ENCODE results near the gene ELMO3. TPM values are rescaled to one million over a fixed set of nuclear protein-coding genes. Genes with fewer than 3 reads are reported as not detected.

Gene ELMO3
- total and polyA plus RNA-seq, 2 of the 13 experiments (the other 11 are each of a cell fraction or from before 2014, with no cell fraction given) = 2.6 to 4.0 TPM

DNA sequence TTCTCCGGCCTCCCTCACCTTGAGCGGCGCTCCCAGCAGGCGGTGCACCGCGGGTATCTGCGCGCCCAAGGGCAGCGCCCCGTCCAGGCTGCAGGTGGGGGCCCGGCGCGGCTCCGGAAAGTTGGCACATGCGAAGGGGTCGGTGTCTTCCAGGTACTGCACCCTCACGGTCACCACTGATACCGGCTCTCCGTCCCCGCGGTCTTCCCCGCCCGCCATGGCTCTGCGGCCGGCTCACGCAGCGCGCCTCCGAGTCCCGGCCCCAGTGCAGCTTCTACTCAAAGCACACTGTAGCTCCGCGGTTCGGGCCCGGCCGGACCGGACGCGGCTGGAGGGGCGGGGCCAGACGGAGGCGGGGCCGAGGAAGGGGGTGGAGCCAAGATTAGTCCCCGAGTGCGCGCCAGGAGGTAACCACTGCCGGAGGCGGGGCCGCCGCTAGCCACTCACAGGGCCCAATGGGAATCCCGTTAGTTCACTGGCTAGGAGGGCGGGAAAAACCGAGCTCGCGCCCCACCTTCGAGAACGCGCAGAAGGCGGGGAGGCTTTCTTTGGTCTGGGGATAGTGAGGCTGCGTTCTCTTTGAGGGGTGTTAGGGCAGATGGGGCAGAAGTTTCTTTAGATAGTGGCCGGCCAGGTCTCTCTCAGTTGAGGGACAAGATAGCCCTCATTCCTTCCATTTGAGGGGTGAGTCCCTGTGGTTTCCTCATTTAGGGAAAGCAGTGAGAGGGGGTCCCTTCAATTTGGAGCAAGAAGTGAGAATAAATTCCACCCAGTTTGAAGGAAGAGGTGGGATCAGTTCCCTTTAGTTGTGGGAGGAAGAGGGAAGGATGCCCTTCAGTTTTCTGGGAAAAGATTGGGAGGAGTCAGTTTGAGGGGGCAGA is 48.5 kb downstream of the ELMO3 start, which contains the start of gene FHOD1 (continued):
- TF ChIP-seq, protein P1, sequence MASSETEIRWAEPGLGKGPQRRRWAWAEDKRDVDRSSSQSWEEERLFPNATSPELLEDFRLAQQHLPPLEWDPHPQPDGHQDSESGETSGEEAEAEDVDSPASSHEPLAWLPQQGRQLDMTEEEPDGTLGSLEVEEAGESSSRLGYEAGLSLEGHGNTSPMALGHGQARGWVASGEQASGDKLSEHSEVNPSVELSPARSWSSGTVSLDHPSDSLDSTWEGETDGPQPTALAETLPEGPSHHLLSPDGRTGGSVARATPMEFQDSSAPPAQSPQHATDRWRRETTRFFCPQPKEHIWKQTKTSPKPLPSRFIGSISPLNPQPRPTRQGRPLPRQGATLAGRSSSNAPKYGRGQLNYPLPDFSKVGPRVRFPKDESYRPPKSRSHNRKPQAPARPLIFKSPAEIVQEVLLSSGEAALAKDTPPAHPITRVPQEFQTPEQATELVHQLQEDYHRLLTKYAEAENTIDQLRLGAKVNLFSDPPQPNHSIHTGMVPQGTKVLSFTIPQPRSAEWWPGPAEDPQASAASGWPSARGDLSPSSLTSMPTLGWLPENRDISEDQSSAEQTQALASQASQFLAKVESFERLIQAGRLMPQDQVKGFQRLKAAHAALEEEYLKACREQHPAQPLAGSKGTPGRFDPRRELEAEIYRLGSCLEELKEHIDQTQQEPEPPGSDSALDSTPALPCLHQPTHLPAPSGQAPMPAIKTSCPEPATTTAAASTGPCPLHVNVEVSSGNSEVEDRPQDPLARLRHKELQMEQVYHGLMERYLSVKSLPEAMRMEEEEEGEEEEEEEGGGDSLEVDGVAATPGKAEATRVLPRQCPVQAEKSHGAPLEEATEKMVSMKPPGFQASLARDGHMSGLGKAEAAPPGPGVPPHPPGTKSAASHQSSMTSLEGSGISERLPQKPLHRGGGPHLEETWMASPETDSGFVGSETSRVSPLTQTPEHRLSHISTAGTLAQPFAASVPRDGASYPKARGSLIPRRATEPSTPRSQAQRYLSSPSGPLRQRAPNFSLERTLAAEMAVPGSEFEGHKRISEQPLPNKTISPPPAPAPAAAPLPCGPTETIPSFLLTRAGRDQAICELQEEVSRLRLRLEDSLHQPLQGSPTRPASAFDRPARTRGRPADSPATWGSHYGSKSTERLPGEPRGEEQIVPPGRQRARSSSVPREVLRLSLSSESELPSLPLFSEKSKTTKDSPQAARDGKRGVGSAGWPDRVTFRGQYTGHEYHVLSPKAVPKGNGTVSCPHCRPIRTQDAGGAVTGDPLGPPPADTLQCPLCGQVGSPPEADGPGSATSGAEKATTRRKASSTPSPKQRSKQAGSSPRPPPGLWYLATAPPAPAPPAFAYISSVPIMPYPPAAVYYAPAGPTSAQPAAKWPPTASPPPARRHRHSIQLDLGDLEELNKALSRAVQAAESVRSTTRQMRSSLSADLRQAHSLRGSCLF (CRISPR knock-in tag; IDR thresholded peaks at IDR 0.05; ENCODE audit: borderline replicate concordance) = no peak
- TF ChIP-seq ZNF746 (CRISPR knock-in tag; IDR thresholded peaks at IDR 0.05) (peak; percentile 33; the same call in 1 of the 2 replicates), AGO2 (optimal IDR thresholded peaks at IDR 0.05; ENCODE audit: low read depth, low read length) (peak; percentile 83), TBL1XR1 (IDR thresholded peaks at IDR 0.05; ENCODE audit: borderline replicate concordance, low read length, partially characterized antibody) (no peak)
- TF ChIP-seq, protein P2, sequence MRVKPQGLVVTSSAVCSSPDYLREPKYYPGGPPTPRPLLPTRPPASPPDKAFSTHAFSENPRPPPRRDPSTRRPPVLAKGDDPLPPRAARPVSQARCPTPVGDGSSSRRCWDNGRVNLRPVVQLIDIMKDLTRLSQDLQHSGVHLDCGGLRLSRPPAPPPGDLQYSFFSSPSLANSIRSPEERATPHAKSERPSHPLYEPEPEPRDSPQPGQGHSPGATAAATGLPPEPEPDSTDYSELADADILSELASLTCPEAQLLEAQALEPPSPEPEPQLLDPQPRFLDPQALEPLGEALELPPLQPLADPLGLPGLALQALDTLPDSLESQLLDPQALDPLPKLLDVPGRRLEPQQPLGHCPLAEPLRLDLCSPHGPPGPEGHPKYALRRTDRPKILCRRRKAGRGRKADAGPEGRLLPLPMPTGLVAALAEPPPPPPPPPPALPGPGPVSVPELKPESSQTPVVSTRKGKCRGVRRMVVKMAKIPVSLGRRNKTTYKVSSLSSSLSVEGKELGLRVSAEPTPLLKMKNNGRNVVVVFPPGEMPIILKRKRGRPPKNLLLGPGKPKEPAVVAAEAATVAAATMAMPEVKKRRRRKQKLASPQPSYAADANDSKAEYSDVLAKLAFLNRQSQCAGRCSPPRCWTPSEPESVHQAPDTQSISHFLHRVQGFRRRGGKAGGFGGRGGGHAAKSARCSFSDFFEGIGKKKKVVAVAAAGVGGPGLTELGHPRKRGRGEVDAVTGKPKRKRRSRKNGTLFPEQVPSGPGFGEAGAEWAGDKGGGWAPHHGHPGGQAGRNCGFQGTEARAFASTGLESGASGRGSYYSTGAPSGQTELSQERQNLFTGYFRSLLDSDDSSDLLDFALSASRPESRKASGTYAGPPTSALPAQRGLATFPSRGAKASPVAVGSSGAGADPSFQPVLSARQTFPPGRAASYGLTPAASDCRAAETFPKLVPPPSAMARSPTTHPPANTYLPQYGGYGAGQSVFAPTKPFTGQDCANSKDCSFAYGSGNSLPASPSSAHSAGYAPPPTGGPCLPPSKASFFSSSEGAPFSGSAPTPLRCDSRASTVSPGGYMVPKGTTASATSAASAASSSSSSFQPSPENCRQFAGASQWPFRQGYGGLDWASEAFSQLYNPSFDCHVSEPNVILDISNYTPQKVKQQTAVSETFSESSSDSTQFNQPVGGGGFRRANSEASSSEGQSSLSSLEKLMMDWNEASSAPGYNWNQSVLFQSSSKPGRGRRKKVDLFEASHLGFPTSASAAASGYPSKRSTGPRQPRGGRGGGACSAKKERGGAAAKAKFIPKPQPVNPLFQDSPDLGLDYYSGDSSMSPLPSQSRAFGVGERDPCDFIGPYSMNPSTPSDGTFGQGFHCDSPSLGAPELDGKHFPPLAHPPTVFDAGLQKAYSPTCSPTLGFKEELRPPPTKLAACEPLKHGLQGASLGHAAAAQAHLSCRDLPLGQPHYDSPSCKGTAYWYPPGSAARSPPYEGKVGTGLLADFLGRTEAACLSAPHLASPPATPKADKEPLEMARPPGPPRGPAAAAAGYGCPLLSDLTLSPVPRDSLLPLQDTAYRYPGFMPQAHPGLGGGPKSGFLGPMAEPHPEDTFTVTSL (CRISPR knock-in tag; IDR thresholded peaks at IDR 0.05; ENCODE audit: borderline replicate concordance) = peak; percentile 76
- TF ChIP-seq, protein P3, sequence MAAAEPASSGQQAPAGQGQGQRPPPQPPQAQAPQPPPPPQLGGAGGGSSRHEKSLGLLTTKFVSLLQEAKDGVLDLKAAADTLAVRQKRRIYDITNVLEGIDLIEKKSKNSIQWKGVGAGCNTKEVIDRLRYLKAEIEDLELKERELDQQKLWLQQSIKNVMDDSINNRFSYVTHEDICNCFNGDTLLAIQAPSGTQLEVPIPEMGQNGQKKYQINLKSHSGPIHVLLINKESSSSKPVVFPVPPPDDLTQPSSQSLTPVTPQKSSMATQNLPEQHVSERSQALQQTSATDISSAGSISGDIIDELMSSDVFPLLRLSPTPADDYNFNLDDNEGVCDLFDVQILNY (CRISPR knock-in tag; conservative IDR thresholded peaks at IDR 0.05) = peak; percentile 93
- TF ChIP-seq, protein P4, sequence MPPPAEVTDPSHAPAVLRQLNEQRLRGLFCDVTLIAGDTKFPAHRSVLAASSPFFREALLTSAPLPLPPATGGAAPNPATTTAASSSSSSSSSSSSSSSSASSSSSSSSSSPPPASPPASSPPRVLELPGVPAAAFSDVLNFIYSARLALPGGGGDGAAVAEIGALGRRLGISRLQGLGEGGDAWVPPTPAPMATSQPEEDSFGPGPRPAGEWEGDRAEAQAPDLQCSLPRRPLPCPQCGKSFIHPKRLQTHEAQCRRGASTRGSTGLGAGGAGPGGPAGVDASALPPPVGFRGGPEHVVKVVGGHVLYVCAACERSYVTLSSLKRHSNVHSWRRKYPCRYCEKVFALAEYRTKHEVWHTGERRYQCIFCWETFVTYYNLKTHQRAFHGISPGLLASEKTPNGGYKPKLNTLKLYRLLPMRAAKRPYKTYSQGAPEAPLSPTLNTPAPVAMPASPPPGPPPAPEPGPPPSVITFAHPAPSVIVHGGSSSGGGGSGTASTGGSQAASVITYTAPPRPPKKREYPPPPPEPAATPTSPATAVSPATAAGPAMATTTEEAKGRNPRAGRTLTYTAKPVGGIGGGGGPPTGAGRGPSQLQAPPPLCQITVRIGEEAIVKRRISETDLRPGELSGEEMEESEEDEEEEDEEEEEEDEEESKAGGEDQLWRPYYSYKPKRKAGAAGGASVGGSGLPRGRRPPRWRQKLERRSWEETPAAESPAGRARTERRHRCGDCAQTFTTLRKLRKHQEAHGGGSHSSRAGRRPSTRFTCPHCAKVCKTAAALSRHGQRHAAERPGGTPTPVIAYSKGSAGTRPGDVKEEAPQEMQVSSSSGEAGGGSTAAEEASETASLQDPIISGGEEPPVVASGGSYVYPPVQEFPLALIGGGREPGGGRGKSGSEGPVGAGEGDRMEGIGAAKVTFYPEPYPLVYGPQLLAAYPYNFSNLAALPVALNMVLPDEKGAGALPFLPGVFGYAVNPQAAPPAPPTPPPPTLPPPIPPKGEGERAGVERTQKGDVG (CRISPR knock-in tag; IDR thresholded peaks at IDR 0.05; ENCODE audit: borderline replicate concordance) = peak; percentile 25; the same call in 1 of the 2 replicates

Data from HepG2 (cell line).